ENCODE data around the gene FAM3C.

DNA sequence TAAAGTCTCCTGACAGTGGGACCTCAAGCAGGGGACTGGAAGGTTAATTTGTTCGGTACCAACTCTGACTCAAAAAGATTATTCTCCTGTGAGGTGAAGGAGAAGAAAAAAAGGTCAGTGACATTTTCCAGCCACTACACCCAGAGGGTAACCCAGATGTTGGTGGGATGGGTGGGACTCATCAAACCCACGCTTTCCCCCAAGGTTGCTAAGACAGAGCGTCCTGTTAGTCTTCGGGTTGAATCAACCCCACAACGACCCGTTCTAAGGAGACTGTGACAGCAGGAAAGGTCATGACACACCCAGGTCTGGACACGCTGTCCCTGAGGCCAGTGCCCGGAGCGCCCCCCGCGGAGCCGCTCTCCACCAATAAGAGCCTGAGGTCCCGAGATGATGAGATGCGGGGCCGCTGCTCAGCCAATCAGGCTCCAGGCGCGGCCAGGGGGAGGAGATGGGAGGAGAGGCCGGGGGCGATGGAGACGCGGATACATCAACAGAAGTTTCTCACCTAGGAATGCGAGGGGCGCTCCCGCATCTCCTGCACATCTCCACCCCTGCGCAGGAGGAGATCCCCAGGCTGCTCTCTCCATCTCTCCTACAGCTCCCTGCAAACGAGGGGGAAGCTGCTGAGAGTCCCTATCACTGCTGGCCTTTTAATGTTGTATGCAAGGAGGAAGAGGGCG, 67.5 kb downstream of the FAM3C start, which contains the start of gene WNT16:
- no peak for TF ChIP-seq EZH2 (IDR thresholded peaks at IDR 0.05; ENCODE audit: insufficient read depth, poor library complexity, severe bottlenecking)
- TF ChIP-seq EZH2phosphoT487 (IDR thresholded peaks at IDR 0.05; ENCODE audit: insufficient read depth, low read depth): 0 out of 2 replicates have a peak, but pooled peaks have one; percentile 16
